COLO668 (cell line): ENCODE results near the gene SMNDC1.

ENCODE experiments used
- DNase-seq: peaks from one replicate; lab custom pipeline; 2025; ENCODE audit not compliant: unreplicated experiment; lab: John Stamatoyannopoulos, UW

Gene SMNDC1

DNA sequence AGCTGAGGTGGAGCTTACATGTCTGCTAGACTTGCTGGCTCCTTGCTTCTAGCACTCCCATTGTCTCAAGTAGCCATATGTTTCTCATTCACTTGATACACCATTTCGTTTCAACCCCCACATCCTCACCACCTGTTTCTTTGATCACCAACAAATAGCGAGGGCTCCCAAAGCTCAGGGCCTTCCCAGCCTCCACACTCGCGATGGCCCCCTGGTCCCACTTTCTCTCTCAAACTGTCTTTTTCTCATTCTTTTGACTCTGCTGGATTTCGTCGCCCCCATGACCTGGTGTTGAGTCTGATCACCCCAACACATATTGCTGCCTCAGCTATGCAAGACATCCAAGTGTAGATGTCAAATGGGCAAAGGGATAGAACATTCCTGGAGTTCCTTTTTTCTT is 26.0 kb upstream of the SMNDC1 start:
- no peak for DNase-seq

DNA sequence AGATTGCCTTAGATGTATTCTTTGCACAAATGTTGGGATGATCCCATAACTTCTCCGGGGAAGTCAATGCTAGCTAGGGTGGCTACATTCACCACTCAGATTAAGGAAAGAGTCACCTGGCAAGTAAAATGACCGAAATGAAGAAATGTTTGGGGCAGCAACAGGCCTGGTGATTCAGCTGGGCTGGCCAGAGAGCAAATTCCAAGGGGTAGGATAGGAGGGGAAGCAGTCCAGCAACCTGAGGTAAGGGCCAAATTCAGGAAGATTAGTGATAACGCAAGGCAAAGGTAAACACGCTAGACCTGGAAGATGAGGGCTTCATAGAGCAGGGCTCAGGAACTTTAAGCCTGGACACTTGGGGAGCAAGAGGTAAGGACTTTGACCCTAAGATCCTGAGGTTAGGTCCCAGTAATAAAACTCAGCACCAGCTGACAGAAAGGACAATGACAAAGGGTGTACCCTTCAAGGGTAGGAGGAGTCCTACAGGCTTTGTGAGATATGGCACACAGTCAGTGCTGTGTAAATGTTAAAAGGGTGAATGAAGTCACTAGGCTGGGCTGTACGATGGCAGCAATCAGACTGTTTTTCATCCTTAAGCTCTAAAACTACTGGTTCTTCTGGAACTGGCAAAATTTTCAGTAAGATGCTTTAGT is 22.7 kb upstream of the SMNDC1 start:
- no peak for DNase-seq

- no peak for DNase-seq
These were observed 21.8 kb upstream of the SMNDC1 start for GRCh38 chr10:110326351-110327032.

DNA sequence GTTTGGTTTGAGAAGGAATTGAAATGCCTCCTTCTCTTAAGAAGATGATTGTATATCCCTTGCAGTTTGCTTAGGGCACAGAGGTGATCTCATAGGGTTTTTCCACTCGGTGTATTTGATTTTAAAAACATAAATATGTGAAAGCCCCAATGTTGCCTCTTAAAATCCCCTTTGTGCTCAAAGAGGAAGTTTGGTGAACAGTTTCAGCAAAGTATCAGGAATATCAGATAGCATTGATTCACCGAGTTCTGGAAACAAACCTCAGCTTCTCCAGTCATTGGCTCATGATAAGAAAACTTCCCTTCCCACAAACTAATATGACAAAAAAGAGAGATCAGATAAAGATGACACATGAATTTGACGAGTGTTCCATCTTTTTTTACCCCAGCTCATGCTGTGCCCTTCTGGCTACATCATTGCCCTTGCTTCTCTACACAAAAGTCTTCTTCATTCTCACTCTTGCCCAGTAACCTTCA is 20.1 kb upstream of the SMNDC1 start:
- no peak for DNase-seq

DNA sequence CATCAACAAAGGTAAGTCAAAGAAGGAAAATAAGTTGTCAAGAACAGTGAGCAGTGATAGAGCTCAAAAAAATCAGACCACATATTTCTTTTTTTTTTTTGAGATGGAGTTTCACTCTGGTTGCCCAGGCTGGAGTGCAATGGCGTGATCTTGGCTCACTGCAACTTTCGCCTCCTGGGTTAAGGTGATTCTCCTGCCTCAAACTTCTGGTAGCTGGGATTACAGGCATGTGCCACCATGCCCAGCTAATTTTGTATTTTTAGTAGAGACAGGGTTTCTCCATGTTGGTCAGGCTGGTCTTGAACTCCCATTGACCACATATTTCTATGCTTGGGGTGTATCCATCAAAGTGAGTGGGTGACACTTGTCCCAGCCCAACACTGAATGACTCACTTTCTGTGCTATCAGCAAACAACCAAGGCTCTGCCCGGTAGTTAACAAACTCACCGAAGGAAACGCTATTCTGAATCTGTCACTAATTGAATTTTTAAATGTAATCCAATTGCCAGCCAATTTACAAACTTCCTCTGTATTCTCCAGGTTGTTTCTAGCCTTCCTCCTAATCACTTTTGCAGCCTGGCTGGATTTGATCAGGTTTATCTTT is 19.6 kb upstream of the SMNDC1 start:
- no peak for DNase-seq

DNA sequence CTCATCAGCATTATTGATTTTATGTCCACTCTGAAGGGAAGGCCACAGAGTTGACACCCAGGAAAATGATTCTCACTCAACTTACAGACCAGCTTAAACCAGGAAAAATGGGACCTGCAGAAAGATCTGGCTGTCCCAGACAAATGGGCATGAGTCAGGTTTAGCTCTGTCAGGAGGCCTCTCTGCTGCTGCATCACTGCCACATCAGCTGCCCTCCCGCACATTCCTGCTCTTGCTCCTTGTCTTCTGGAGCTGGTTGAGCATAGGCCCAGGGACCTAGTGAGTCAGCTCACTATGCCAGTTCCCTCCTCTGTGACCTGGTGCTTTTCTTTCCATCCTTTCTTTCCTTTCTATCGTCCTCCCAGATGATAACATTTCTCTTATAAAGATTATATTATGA is 18.8 kb upstream of the SMNDC1 start:
- DNase-seq: no peak

DNA sequence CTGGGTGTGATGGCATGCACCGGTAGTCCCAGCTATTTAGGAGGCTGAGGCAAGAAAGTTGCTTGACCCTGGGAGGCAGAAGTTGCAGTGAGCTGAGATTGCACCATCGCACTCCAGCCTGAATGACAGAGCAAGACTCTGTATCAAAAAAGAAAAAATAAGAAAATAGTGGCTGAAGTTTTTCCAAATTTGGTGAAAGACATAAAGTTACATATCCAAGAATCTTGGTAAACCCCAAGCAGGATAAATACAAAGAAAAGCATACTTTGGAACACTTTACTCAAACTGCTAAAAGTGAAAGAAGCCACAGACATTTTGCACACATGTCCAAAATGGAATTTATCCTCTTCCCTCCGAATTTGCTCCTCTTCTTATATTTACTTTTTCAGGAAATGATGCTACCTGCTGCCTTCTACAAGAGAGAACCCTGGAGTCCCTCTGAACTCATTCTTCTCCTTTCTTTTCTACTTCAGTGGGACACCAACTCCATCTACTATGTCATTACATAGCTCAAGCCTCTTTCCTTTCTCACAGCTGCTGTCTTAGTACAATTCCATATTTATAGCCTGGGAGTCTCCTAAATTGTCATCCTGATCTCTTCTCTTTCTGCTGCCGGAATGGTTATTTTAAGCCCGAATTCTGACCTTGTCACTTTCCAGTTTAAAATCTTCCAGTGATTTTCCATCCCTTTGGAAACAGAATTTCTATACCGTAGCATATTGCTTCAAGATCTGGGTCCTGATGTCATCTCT is 17.3 kb upstream of the SMNDC1 start:
- DNase-seq: no peak

- no peak for DNase-seq
These were observed 13.4 kb upstream of the SMNDC1 start for GRCh38 chr10:110317866-110318850.

DNA sequence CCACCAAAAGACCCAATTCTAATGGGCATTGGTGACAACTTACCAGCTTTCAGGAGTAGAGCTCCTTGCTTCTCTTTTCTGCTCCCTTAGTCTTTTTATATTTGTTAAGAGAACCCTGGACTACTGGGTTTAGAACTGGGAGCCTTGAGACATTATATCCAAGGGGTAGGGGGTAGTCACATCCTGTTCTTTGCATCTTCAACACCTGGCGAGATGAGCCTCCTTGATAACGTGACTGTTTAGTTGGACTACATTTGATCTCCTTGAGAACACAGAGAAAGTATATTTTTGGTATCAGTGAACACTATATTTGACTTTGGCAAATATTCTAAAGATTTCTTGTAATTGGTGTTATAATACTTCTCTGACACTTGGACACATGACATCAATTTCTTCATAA is 9.0 kb upstream of the SMNDC1 start:
- no peak for DNase-seq

DNA sequence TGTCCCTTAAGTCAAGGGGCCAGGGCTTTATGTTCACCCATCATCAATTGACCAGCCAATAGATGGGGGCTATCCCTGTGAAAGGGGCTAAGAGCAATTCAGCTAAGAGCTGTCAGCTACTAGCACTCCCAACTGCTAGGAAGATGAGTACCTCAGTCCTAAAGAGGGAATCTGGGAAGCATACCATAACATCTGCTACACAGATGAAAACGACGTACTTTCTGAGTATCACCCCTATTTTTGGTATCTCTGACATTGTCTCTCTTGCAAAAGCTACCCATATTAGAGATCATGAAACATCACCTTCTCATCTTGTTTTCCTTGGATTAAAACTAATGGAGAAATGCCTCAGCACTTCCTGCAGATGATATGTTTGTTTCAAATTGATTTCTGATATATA is 7.5 kb upstream of the SMNDC1 start:
- no peak for DNase-seq

DNA sequence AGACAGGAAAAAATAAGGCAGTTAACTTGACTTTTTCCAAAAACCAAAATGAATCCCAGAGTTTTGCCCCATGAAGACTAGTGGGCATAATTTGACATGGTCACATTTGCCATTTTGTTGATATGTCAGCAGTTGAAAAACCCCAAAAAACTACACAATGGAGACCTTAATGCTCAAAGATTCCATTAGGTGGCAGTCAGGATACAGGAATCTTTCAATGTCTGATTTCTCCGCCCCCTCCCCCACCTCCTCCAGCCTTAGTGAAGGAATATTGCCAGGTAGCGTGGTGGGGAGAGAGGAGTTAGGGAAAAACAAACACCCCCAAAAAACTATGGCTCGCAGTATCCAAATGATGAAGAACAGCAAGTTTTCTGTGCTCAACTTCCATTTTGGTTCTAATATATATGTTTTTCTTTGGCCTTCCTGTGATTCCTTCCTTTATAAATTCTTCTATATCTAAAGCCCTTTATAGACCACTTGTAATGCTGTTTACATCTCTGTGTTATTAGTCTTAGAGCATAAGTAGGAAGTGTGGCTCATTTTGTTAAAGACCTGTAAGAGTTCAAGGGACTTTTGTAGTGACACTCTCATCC is 6.7 kb upstream of the SMNDC1 start:
- peak; percentile 33 for DNase-seq

DNA sequence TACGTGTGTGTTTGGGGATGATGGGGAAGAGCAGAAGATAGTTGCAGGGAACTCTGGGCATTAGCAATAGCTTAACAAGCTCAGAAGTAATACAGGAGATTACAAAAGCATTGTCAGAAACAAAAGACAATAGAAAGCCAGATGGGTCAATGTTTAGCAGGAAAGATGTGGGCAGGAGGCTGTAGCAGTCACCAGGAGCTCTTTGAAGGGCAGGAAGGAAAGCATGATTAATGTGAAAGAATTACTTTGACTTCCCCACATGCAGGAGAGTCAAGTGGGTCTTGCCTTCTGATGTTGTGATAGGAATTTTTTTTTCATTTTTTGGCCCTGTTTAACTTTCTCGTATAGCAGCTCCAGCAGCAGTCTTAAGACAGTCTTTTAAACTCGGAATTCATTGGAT is 6.0 kb upstream of the SMNDC1 start:
- no peak for DNase-seq

- DNase-seq: no peak
These were observed 3.1 kb upstream of the SMNDC1 start for GRCh38 chr10:110307805-110308204.

GRCh38 chr10:110306452-110306768 is 1.7 kb upstream of the SMNDC1 start:
- no peak for DNase-seq

GRCh38 chr10:110305767-110306451 is 1.2 kb upstream of the SMNDC1 start:
- peak; percentile 12 for DNase-seq

DNA sequence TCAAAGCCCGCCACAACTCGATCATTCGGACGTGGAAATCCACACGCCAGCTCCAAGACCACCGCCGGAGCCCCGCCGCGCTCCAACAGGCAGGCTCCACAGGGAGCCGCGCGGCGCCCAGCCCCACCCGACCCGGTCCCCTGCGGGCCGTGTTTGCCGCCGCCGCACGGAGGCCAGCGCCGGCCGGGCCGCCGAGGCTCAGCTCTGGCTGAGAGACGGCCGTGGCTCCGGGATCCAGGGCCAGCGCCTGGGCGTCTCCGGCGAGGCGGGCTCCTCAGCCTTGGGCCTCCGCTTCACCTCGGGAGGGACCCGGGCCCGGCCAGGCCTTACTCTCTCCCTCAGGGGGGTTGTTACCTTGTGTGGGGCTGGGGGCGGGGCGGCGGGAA is 333 bp downstream of the SMNDC1 start:
- DNase-seq: peak; percentile 50

DNA sequence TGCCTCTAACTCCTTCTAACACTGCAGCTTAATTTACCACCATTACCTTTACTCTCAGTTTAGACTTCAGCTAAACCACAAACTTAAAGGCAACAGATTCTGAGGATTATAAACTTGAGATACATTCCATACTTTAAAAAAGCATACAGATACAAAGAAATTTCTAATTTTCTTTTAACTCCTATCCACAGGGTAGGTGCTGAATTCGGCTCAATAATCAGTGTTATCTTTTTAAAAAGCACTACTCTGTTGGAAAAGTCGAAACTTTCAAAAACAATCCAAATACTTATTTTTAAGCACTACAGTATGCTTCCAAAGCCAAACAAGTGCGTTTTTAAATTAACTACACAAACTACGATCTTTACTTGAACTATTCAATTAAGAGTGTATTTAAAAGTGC is 1.0 kb downstream of the SMNDC1 start:
- no peak for DNase-seq

DNA sequence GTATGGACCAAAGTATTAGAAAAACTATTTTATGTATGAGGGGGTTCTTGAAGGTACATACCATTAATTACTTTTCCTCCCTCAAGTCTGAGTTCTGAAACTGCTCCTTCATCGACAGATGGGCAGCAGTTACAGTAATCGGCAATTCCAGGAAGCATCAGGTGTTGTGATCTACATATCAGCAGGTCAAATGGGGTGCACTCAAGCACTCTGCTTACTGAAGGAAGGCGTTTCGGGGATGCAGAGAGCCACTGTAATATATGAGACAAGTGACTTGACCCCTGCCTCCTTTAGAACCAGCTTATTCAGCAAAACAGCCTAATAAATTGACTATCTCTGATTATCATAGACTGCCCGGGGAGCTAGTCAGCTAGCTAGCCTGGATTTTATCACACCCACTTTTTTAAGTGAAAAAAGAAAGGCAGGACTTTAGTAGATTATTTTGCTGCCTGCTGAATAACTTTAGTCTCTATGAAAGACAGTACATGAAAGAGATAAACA is 4.2 kb downstream of the SMNDC1 start:
- DNase-seq: no peak

DNA sequence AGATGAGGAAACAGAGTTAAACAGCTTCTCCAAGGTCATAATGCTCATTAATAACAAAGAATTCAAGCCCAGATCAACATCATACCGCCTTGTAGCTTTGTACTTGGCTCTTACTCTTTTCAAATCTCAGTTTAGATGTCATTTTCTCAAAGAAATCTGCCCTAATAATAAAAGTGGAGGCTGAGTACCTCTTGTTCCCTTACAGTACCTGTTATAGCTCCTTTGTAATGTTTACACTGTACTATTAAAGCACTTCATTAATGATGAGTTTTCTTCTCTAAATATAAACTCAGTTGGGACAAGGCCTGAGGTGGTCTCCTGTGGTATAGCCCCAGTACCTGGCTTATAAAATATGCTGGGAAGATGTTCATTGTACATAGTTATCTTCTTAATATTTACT is 7.8 kb downstream of the SMNDC1 start:
- no peak for DNase-seq

- no peak for DNase-seq
These were observed 17.9 kb downstream of the SMNDC1 start for GRCh38 chr10:110286841-110287240.
